ENCODE results near the gene KLF13.

Gene KLF13

DNA sequence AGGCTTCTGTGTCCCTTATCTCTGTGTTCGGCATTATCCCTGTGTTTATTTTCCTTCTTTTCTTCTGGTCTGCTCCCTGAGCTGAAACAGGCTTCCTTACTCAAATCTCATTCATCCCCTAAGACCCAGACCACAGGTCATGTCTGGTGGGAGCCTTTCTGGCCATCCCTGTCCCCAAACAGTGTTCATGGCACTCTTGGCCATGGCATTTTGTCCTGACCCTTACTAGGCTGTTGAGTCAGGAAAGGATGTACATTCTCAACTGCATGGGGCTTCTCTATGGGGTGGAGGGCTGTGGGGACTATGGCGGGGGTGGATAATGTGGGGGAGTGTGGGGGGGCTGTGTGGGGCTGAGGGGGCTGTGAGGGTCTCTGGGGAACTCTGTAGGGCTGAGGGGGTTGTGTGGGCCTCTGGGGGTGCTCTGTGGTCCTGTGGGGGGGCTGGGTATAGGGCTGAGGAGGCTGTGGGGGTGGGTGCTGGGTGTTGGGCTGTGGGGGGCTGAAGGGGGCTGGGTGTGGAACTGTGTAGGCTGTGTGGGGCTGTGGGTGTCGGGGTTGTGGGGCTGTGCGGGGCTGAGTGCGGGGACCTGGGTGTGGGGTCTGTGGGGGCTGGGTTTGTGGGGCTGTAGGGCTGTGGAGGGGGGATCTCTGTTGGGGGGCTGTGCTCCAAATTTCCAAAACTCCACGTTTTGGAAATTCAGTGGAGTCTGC lies 64.3 kb downstream of the KLF13 start:
- Histone ChIP-seq H3K27me3 (ENCODE audit: insufficient read depth, low read length) (no peaks in the 10 kb centered on the region), H3K36me3 (ENCODE audit: insufficient read depth, low read length) (no peaks in the 10 kb centered on the region), H3K4me3 (ENCODE audit: low read depth, low read length, poor library complexity, severe bottlenecking) (no peak overlapping the region), H3K27ac (ENCODE audit: low read depth, low read length, poor library complexity, severe bottlenecking) (no peak overlapping the region), H3K9ac (ENCODE audit: low read length) (no peak overlapping the region), H4K20me1 (ENCODE audit: insufficient read depth, low read length) (no peaks in the 10 kb centered on the region), H3K79me2 (ENCODE audit: insufficient read depth, low read length) (no peaks in the 10 kb centered on the region), H3K4me2 (ENCODE audit: low read length) (no peak overlapping the region), H3K9me2 (ENCODE audit: low read depth, low read length) (no peaks in the 10 kb centered on the region), H3K9me3 (ENCODE audit: low read length) (no peaks in the 10 kb centered on the region), H3F3A (ENCODE audit: insufficient read depth, low read length) (no peaks in the 10 kb centered on the region), H2AFZ (ENCODE audit: low read length) (no peak overlapping the region), H3K4me1 (ENCODE audit: insufficient read depth, low read length, severe bottlenecking) (peaks cover 17% of the 10 kb centered on the region)
- TF ChIP-seq, protein P1, sequence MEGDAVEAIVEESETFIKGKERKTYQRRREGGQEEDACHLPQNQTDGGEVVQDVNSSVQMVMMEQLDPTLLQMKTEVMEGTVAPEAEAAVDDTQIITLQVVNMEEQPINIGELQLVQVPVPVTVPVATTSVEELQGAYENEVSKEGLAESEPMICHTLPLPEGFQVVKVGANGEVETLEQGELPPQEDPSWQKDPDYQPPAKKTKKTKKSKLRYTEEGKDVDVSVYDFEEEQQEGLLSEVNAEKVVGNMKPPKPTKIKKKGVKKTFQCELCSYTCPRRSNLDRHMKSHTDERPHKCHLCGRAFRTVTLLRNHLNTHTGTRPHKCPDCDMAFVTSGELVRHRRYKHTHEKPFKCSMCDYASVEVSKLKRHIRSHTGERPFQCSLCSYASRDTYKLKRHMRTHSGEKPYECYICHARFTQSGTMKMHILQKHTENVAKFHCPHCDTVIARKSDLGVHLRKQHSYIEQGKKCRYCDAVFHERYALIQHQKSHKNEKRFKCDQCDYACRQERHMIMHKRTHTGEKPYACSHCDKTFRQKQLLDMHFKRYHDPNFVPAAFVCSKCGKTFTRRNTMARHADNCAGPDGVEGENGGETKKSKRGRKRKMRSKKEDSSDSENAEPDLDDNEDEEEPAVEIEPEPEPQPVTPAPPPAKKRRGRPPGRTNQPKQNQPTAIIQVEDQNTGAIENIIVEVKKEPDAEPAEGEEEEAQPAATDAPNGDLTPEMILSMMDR (IDR thresholded peaks at IDR 0.05; ENCODE audit: low read length), result no peak
- no peak for TF ChIP-seq EZH2 (IDR thresholded peaks at IDR 0.05; ENCODE audit: borderline replicate concordance, low read length)

DNA sequence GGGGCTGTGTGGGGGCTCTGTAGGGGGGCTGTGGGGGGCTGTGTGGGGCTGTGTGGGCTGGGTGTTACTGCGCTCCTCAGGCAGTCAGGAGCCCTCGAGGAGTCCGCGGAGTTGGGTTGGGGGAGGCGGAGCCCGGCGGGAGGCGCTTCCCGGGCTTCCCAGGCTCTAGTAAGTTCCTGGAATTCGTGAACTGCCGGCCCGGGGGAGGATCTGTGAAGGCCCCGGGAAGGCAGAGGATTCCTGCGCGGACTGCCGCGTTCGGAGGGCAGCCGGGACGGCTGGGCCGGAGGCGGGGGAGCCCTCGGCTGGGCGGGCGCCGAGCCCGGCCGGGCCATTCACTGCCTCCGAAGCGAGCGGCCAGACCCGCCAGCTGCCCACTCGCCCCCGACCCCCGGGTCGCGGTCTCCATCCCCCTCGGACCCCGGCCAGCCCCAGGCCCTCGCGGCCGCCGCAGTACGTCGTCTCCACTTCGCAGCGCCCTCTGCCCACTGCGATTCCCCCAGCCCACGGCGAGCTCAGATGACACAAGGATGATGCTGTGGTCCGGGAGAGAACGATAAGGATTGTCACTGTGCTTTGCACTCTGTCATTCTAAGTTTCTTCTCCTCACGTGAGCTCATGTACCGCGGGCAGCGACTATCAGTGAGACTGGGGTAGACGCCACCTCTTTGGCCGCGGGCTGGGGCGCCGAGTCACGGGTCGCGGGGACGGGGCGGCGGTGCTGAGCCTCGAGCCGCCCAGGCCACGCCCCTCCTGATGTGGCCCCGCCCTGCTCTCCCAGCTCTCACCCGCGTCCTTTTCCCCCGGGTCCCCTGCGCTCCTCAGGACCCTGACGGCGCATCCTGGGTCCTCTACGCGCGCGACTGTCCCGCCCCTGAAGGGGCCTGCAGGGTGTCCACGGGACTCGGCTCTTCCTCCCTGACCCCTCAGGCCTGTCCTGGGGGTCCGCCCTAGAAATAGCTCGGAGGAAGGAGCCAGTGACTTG lies 65.3 kb downstream of the KLF13 start:
- Histone ChIP-seq H3K36me3 (ENCODE audit: insufficient read depth, low read length) (no peaks in the 10 kb centered on the region), H3F3A (ENCODE audit: insufficient read depth, low read length) (no peaks in the 10 kb centered on the region), H3K4me1 (ENCODE audit: insufficient read depth, low read length, severe bottlenecking) (peaks cover 17% of the 10 kb centered on the region), H4K20me1 (ENCODE audit: insufficient read depth, low read length) (no peaks in the 10 kb centered on the region), H3K27me3 (ENCODE audit: insufficient read depth, low read length) (no peaks in the 10 kb centered on the region), H3K27ac (ENCODE audit: low read depth, low read length, poor library complexity, severe bottlenecking) (no peak overlapping the region), H3K9me2 (ENCODE audit: low read depth, low read length) (no peaks in the 10 kb centered on the region), H3K9me3 (ENCODE audit: low read length) (no peaks in the 10 kb centered on the region), H2AFZ (ENCODE audit: low read length) (no peak overlapping the region), H3K4me2 (ENCODE audit: low read length) (peak overlapping the region; percentile 95), H3K4me3 (ENCODE audit: low read depth, low read length, poor library complexity, severe bottlenecking) (peak overlapping the region; percentile 62), H3K9ac (ENCODE audit: low read length) (peak overlapping the region; percentile 25; the same call in 1 of the 2 replicates), H3K79me2 (ENCODE audit: insufficient read depth, low read length) (no peaks in the 10 kb centered on the region)
- TF ChIP-seq, protein P1 (IDR thresholded peaks at IDR 0.05; ENCODE audit: low read length), result no peak
- no peak for TF ChIP-seq EZH2 (IDR thresholded peaks at IDR 0.05; ENCODE audit: borderline replicate concordance, low read length)

DNA sequence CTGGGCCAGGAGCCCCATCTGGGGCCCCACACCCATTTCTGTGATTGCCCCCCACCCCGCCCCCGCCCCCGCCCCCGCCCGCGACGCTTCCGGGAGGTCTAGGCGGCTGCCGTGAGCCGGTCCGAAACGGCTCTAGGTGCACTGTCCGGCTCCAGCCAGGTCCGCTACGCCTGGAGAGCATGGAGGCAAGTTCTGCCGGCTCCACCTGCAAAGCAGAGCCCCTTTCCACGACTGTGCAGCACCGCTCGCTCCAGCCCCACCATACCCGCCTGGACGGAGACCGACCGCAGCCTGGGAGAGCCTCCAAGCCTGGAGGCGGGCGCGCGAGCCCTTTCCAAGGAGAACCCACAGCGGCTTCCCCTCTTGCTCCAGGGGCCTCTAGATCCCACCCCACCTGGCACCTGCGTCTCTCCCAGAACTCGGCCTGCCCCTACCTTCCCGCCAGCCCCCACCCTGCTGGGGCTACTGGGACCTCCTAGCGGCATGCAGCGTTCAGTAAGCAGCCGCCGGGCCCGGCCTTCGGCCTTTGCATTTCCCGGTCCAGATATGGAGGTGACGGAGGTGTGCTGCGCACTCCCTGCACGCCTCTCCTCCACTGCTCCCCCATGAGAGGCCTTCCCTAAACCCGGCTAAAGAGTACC lies 66.2 kb downstream of the KLF13 start:
- Histone ChIP-seq H3K36me3 (ENCODE audit: insufficient read depth, low read length) (no peaks in the 10 kb centered on the region), H3F3A (ENCODE audit: insufficient read depth, low read length) (no peaks in the 10 kb centered on the region), H3K9me3 (ENCODE audit: low read length) (no peaks in the 10 kb centered on the region), H3K79me2 (ENCODE audit: insufficient read depth, low read length) (no peaks in the 10 kb centered on the region), H3K27me3 (ENCODE audit: insufficient read depth, low read length) (no peaks in the 10 kb centered on the region), H3K9me2 (ENCODE audit: low read depth, low read length) (no peaks in the 10 kb centered on the region), H4K20me1 (ENCODE audit: insufficient read depth, low read length) (no peaks in the 10 kb centered on the region), H3K4me2 (ENCODE audit: low read length) (peak overlapping the region; percentile 95), H3K9ac (ENCODE audit: low read length) (peak overlapping the region; percentile 74), H2AFZ (ENCODE audit: low read length) (0 out of 2 replicates have a peak overlapping the region, but pooled peaks have one; percentile 50), H3K4me1 (ENCODE audit: insufficient read depth, low read length, severe bottlenecking) (peaks cover 23% of the 10 kb centered on the region), H3K27ac (ENCODE audit: low read depth, low read length, poor library complexity, severe bottlenecking) (no peak overlapping the region), H3K4me3 (ENCODE audit: low read depth, low read length, poor library complexity, severe bottlenecking) (peak overlapping the region; percentile 62)
- TF ChIP-seq, protein P1 (IDR thresholded peaks at IDR 0.05; ENCODE audit: low read length), result no peak
- no peak for TF ChIP-seq EZH2 (IDR thresholded peaks at IDR 0.05; ENCODE audit: borderline replicate concordance, low read length)

Data from OCI-LY1 (cell line).